Measurements from ENCODE around the gene TYK2. TPM values are rescaled to one million over a fixed set of nuclear protein-coding genes. Genes with fewer than 3 reads are reported as not detected.

Gene TYK2
- total and polyA plus RNA-seq, 2 experiments from 2014 or later = 63.6 to 94.3 TPM

DNA sequence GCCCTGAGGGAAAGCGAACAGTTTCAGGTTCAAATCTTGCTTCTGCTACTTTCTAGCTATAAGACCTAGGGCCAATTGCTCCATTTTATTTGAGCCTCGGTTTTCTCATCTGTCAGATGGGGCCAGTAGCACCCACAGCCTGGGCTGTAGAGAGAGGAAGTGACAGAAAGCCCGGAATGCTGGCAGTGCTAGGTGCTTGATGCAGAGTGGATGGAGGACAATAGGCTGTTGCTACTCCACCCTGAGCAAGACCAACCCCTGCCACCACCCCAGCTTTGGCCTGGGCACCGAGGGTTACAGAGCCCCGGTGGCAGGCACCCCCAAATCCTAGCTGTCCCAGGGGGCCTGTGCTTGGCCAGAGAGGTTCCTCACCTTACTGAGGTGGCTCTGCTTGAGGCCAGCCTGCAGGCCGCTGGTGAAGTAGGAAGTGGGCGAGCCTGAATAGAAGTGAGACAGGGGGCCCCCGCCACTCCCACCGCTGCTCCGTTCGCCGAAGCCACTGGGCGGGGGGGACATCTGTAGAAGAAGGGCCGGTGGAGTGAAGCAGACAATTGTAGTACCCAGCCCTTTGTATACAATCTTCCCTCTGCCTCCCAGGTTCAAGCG, 62.4 kb downstream of the TYK2 start:
- no peaks in the 10 kb centered on the region for H3K9me3 ChIP-seq (ENCODE audit: low read depth)
- peaks cover 7% of the 10 kb centered on the region for H3K79me2 ChIP-seq
- no peak overlapping the region for H3K27ac ChIP-seq
- H3K9me2 ChIP-seq (replicated peaks; ENCODE audit: insufficient read depth) = no peaks in the 10 kb centered on the region
- H3K36me3 ChIP-seq (replicated peaks; ENCODE audit: insufficient read depth, low read depth) = no peaks in the 10 kb centered on the region
- H3K4me3 ChIP-seq = no peak overlapping the region
- no peak overlapping the region for H3K4me2 ChIP-seq
- H2AFZ ChIP-seq = no peak overlapping the region
- DNase-seq (ENCODE audit: low spot score) = no peak
- H4K20me1 ChIP-seq (ENCODE audit: insufficient read depth, poor library complexity, severe bottlenecking) = no peaks in the 10 kb centered on the region
- peaks cover 12% of the 10 kb centered on the region for H3K4me1 ChIP-seq (ENCODE audit: insufficient read depth)
- TF ChIP-seq, protein P1, sequence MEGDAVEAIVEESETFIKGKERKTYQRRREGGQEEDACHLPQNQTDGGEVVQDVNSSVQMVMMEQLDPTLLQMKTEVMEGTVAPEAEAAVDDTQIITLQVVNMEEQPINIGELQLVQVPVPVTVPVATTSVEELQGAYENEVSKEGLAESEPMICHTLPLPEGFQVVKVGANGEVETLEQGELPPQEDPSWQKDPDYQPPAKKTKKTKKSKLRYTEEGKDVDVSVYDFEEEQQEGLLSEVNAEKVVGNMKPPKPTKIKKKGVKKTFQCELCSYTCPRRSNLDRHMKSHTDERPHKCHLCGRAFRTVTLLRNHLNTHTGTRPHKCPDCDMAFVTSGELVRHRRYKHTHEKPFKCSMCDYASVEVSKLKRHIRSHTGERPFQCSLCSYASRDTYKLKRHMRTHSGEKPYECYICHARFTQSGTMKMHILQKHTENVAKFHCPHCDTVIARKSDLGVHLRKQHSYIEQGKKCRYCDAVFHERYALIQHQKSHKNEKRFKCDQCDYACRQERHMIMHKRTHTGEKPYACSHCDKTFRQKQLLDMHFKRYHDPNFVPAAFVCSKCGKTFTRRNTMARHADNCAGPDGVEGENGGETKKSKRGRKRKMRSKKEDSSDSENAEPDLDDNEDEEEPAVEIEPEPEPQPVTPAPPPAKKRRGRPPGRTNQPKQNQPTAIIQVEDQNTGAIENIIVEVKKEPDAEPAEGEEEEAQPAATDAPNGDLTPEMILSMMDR (IDR thresholded peaks at IDR 0.05; ENCODE audit: poor library complexity) = no peak
- TF ChIP-seq EZH2 (IDR thresholded peaks at IDR 0.05; ENCODE audit: borderline replicate concordance) = no peak
- TF ChIP-seq EZH2phosphoT487 (IDR thresholded peaks at IDR 0.05; ENCODE audit: low read depth, severe bottlenecking, unreplicated experiment) = no peak
- WGBS (ENCODE audit: low lambda C conversion rate, missing lambda C conversion rate) = 94% methylated on average over 15 of the region's 15 CpGs
- H3K27me3 ChIP-seq = no peaks in the 10 kb centered on the region

DNA sequence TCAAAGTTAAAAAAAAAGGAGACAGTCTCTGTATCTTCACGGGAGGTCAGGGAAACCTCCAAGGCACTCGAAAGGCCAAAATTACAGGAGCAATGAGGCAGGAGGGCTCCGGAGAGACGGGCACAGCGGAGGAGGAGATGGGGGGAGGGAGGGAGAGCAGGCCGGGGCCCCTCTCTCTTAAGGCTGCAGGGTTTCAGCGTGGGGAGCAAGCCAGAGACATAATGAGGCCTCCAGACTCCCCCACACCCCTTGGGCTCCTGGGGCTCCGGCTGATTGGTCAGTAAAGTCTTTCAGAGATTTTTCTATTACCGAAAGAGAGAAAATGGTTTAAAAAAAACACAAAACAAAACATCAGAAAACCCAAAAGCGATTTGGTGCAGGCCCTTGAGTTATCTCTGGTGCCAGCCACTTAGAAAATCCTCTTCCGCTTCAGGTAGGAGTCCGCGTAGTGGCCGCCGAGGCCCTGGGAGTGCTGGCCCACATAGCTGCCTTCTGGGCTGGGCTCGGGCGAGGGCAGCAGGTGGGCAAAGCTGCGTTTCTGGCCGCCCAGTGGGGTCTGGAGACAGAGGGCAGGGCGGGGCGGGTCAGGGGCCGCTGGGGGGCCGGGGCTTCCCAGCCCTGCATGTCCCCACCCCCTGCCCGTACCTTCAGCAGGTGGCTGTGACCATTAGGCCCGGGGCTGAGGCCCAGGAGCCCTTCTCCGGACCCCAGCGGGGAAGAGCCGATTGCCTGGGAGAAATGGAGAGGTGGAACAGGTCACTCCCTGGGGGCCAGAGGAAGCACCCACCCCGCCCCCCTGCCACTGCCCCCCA, 63.1 kb downstream of the TYK2 start:
- H3K4me3 ChIP-seq = no peak overlapping the region
- DNase-seq (ENCODE audit: low spot score) = no peak
- H2AFZ ChIP-seq = no peak overlapping the region
- no peak overlapping the region for H3K27ac ChIP-seq
- peaks cover 12% of the 10 kb centered on the region for H3K4me1 ChIP-seq (ENCODE audit: insufficient read depth)
- H3K9me3 ChIP-seq (ENCODE audit: low read depth) = no peaks in the 10 kb centered on the region
- 92% methylated on average over 20 of the region's 29 CpGs for WGBS (ENCODE audit: low lambda C conversion rate, missing lambda C conversion rate)
- H3K4me2 ChIP-seq = no peak overlapping the region
- no peaks in the 10 kb centered on the region for H3K27me3 ChIP-seq
- H3K79me2 ChIP-seq = peaks cover 7% of the 10 kb centered on the region
- no peaks in the 10 kb centered on the region for H3K9me2 ChIP-seq (replicated peaks; ENCODE audit: insufficient read depth)
- H3K36me3 ChIP-seq (replicated peaks; ENCODE audit: insufficient read depth, low read depth) = no peaks in the 10 kb centered on the region
- no peak for TF ChIP-seq EZH2phosphoT487 (IDR thresholded peaks at IDR 0.05; ENCODE audit: low read depth, severe bottlenecking, unreplicated experiment)
- TF ChIP-seq, protein P1 (IDR thresholded peaks at IDR 0.05; ENCODE audit: poor library complexity) = no peak
- no peak for TF ChIP-seq EZH2 (IDR thresholded peaks at IDR 0.05; ENCODE audit: borderline replicate concordance)
- no peaks in the 10 kb centered on the region for H4K20me1 ChIP-seq (ENCODE audit: insufficient read depth, poor library complexity, severe bottlenecking)

- H3K9me2 ChIP-seq (replicated peaks; ENCODE audit: insufficient read depth) = no peaks in the 10 kb centered on the region
- H3K27me3 ChIP-seq = no peaks in the 10 kb centered on the region
- peak overlapping the region; percentile 97 for H3K4me2 ChIP-seq
- peaks cover 7% of the 10 kb centered on the region for H3K79me2 ChIP-seq
- no peaks in the 10 kb centered on the region for H3K36me3 ChIP-seq (replicated peaks; ENCODE audit: insufficient read depth, low read depth)
- peak overlapping the region; percentile 76 for H3K27ac ChIP-seq
- no peak for TF ChIP-seq EZH2 (IDR thresholded peaks at IDR 0.05; ENCODE audit: borderline replicate concordance)
- TF ChIP-seq, protein P1 (IDR thresholded peaks at IDR 0.05; ENCODE audit: poor library complexity) = no peak
- H3K4me1 ChIP-seq (ENCODE audit: insufficient read depth) = peaks cover 12% of the 10 kb centered on the region
- H3K4me3 ChIP-seq = no peak overlapping the region
- DNase-seq (ENCODE audit: low spot score) = no peak
- 82% methylated on average over 19 of the region's 19 CpGs for WGBS (ENCODE audit: low lambda C conversion rate, missing lambda C conversion rate)
- no peaks in the 10 kb centered on the region for H4K20me1 ChIP-seq (ENCODE audit: insufficient read depth, poor library complexity, severe bottlenecking)
- peak overlapping the region; percentile 86 for H2AFZ ChIP-seq
- no peaks in the 10 kb centered on the region for H3K9me3 ChIP-seq (ENCODE audit: low read depth)
Observed at GRCh38 chr19:10316229-10317044, 63.9 kb downstream of the TYK2 start.

Data from hepatocyte (in vitro differentiated cells).